ENCODE data around the gene ACTR5.

ACTR5 gene

GRCh38 chr20:38764567-38765318, 16.5 kb downstream of the ACTR5 start:
- TF ChIP-seq CTCF (IDR thresholded peaks at IDR 0.05; ENCODE audit: borderline replicate concordance, insufficient read depth, low read depth, low read length), result no peak
- H3K4me3 ChIP-seq (ENCODE audit: low read depth, low read length), result no peak overlapping the region

DNA sequence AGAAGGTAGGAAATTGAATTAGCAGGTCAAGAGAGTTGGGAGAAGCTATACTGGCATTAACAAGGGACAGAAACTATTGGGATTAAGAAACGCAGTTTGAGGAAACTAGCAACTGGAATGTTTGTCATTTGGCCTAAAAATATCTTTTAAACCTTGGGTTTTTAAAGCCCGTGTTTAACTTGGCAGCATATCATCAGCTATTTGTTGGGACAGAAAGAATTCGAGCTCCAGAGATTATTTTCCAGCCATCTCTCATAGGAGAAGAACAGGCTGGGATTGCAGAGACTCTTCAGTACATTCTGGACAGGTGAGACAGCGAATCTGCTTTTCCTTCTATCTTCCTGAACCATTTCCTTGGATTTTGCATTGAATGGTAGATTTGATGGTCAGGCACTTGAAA, 17.8 kb downstream of the ACTR5 start:
- H3K4me3 ChIP-seq (ENCODE audit: low read depth, low read length), result no peak overlapping the region
- no peak for TF ChIP-seq CTCF (IDR thresholded peaks at IDR 0.05; ENCODE audit: borderline replicate concordance, insufficient read depth, low read depth, low read length)

- no peak overlapping the region for H3K4me3 ChIP-seq (ENCODE audit: low read depth, low read length)
- TF ChIP-seq CTCF (IDR thresholded peaks at IDR 0.05; ENCODE audit: borderline replicate concordance, insufficient read depth, low read depth, low read length), result no peak
Measured at GRCh38 chr20:38769376-38770295, 21.4 kb downstream of the ACTR5 start.

GRCh38 chr20:38770546-38770945, 22.3 kb downstream of the ACTR5 start:
- H3K4me3 ChIP-seq (ENCODE audit: low read depth, low read length), result no peak overlapping the region
- TF ChIP-seq CTCF (IDR thresholded peaks at IDR 0.05; ENCODE audit: borderline replicate concordance, insufficient read depth, low read depth, low read length), result no peak

GRCh38 chr20:38770970-38771369, 22.7 kb downstream of the ACTR5 start:
- no peak for TF ChIP-seq CTCF (IDR thresholded peaks at IDR 0.05; ENCODE audit: borderline replicate concordance, insufficient read depth, low read depth, low read length)
- no peak overlapping the region for H3K4me3 ChIP-seq (ENCODE audit: low read depth, low read length)

DNA sequence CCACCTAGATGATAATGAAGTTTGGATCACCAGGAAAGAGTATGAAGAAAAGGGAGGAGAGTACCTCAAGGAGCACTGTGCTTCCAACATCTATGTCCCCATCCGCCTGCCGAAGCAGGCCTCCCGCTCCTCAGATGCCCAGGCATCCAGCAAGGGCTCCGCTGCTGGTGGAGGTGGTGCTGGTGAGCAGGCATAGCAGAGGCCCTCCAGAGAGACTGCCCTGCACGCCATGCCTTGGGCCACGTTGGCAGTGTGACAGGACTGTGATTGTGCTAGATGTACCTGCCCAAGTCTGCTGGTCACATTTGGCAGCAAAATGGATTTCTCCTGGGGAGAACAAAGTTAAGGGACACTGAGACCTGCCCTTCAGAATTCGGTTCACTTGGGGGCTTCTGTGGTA, 23.4 kb downstream of the ACTR5 start:
- TF ChIP-seq CTCF (IDR thresholded peaks at IDR 0.05; ENCODE audit: borderline replicate concordance, insufficient read depth, low read depth, low read length), result no peak
- no peak overlapping the region for H3K4me3 ChIP-seq (ENCODE audit: low read depth, low read length)

Measured in GM12875 (cell line).